ENCODE results near the gene AFF1. TPM values are rescaled to one million over a fixed set of nuclear protein-coding genes. Genes with fewer than 3 reads are reported as not detected.

The AFF1 gene
- total RNA-seq, 1 experiment from 2014 or later: 52.8 TPM

GRCh38 chr4:87114245-87115062, 179.6 kb downstream of the AFF1 start:
- H3K27me3 ChIP-seq (ENCODE audit: insufficient read depth, low read depth): no peaks in the 10 kb centered on the region
- H3K79me2 ChIP-seq (ENCODE audit: low read depth): no peaks in the 10 kb centered on the region
- ChIA-PET CTCF (interaction anchor here (0.6 kb wide), 1 partner anchor 881 kb away, joined by 4 read pairs; no protein-coding TSS in a partner anchor), POLR2A (ENCODE audit: unreplicated experiment) (no interaction called here)
- 0 out of 2 replicates have a peak, but pooled peaks cover 6% of the 10 kb centered on the region for H3K36me3 ChIP-seq (ENCODE audit: low read depth)
- H3K9me2 ChIP-seq (ENCODE audit: insufficient read depth): no peaks in the 10 kb centered on the region
- H3K4me1 ChIP-seq (replicated peaks; ENCODE audit: insufficient read depth): no peaks in the 10 kb centered on the region
- H3K9me3 ChIP-seq (ENCODE audit: insufficient read depth, low read depth): no peaks in the 10 kb centered on the region
- no peak for DNase-seq
- no peak overlapping the region for H3K27ac ChIP-seq
- H3K4me3 ChIP-seq: no peak overlapping the region
- no TSS peak for BruUV-seq (replicated peaks)
- no peaks in the 10 kb centered on the region for H4K20me1 ChIP-seq (ENCODE audit: insufficient read depth)
- H3K4me2 ChIP-seq: no peak overlapping the region
- no peak for TF ChIP-seq EZH2 (IDR thresholded peaks at IDR 0.05; ENCODE audit: low read depth)
- TF ChIP-seq, protein P1, sequence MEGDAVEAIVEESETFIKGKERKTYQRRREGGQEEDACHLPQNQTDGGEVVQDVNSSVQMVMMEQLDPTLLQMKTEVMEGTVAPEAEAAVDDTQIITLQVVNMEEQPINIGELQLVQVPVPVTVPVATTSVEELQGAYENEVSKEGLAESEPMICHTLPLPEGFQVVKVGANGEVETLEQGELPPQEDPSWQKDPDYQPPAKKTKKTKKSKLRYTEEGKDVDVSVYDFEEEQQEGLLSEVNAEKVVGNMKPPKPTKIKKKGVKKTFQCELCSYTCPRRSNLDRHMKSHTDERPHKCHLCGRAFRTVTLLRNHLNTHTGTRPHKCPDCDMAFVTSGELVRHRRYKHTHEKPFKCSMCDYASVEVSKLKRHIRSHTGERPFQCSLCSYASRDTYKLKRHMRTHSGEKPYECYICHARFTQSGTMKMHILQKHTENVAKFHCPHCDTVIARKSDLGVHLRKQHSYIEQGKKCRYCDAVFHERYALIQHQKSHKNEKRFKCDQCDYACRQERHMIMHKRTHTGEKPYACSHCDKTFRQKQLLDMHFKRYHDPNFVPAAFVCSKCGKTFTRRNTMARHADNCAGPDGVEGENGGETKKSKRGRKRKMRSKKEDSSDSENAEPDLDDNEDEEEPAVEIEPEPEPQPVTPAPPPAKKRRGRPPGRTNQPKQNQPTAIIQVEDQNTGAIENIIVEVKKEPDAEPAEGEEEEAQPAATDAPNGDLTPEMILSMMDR (conservative IDR thresholded peaks at IDR 0.05): no peak
- H2AFZ ChIP-seq: no peak overlapping the region
- intact Hi-C loops (cut with micrococcal nuclease; ENCODE audit: unreplicated experiment): no loop called here
- no peaks in the 10 kb centered on the region for H3F3A ChIP-seq (ENCODE audit: insufficient read depth, low read depth)

DNA sequence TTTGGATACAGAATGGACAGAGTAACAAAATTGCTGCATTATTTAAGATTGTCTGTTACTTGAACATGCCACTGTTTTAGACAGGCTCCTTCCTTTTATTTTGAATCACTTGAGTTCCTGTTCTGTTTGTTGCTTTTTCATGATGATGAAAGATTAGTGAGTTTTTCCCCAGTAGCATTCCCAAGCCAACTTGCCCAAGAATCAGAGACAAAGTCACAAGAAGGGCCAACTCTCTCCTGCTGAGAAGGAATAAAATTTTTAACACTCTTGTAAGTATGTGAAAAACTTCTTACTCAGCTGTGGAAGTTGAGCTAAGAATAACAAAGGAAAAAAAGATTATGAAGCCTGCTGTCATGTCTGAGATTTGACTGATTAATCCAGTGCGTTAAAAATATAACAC, 181.4 kb downstream of the AFF1 start:
- TF ChIP-seq, protein P1 (conservative IDR thresholded peaks at IDR 0.05): no peak
- TF ChIP-seq EZH2 (IDR thresholded peaks at IDR 0.05; ENCODE audit: low read depth): no peak
- intact Hi-C loops (cut with micrococcal nuclease; ENCODE audit: unreplicated experiment): no loop called here
- H3K9me2 ChIP-seq (ENCODE audit: insufficient read depth): no peaks in the 10 kb centered on the region
- POLR2A ChIA-PET (ENCODE audit: unreplicated experiment): no interaction called here
- no peaks in the 10 kb centered on the region for H3K9me3 ChIP-seq (ENCODE audit: insufficient read depth, low read depth)
- H3K4me3 ChIP-seq: no peak overlapping the region
- no peaks in the 10 kb centered on the region for H3F3A ChIP-seq (ENCODE audit: insufficient read depth, low read depth)
- no peak for DNase-seq
- H3K4me1 ChIP-seq (replicated peaks; ENCODE audit: insufficient read depth): no peaks in the 10 kb centered on the region
- no peak overlapping the region for H2AFZ ChIP-seq
- H3K79me2 ChIP-seq (ENCODE audit: low read depth): no peaks in the 10 kb centered on the region
- H3K36me3 ChIP-seq (ENCODE audit: low read depth): 0 out of 2 replicates have a peak, but pooled peaks cover 6% of the 10 kb centered on the region
- BruUV-seq (replicated peaks): no TSS peak
- CTCF ChIA-PET: no interaction called here
- H3K27me3 ChIP-seq (ENCODE audit: insufficient read depth, low read depth): no peaks in the 10 kb centered on the region
- no peaks in the 10 kb centered on the region for H4K20me1 ChIP-seq (ENCODE audit: insufficient read depth)
- no peak overlapping the region for H3K27ac ChIP-seq
- no peak overlapping the region for H3K4me2 ChIP-seq

GRCh38 chr4:87117051-87117731, 182.4 kb downstream of the AFF1 start:
- BruUV-seq (replicated peaks): no TSS peak
- Histone ChIP-seq H4K20me1 (ENCODE audit: insufficient read depth) (no peaks in the 10 kb centered on the region), H3K9me2 (ENCODE audit: insufficient read depth) (no peaks in the 10 kb centered on the region), H3K4me2 (no peak overlapping the region), H3K27ac (no peak overlapping the region), H3K4me3 (no peak overlapping the region), H2AFZ (no peak overlapping the region), H3K27me3 (ENCODE audit: insufficient read depth, low read depth) (no peaks in the 10 kb centered on the region), H3K9me3 (ENCODE audit: insufficient read depth, low read depth) (no peaks in the 10 kb centered on the region), H3K36me3 (ENCODE audit: low read depth) (no peaks in the 10 kb centered on the region), H3F3A (ENCODE audit: insufficient read depth, low read depth) (no peaks in the 10 kb centered on the region), H3K79me2 (ENCODE audit: low read depth) (no peaks in the 10 kb centered on the region), H3K4me1 (replicated peaks; ENCODE audit: insufficient read depth) (no peaks in the 10 kb centered on the region)
- no peak for DNase-seq
- CTCF ChIA-PET: no interaction called here
- POLR2A ChIA-PET (ENCODE audit: unreplicated experiment): no interaction called here
- intact Hi-C loops (cut with micrococcal nuclease; ENCODE audit: unreplicated experiment): no loop called here
- TF ChIP-seq EZH2 (IDR thresholded peaks at IDR 0.05; ENCODE audit: low read depth): no peak
- TF ChIP-seq, protein P1 (conservative IDR thresholded peaks at IDR 0.05): no peak
